ENCODE data around the gene RMC1.

- TF ChIP-seq, protein P1, sequence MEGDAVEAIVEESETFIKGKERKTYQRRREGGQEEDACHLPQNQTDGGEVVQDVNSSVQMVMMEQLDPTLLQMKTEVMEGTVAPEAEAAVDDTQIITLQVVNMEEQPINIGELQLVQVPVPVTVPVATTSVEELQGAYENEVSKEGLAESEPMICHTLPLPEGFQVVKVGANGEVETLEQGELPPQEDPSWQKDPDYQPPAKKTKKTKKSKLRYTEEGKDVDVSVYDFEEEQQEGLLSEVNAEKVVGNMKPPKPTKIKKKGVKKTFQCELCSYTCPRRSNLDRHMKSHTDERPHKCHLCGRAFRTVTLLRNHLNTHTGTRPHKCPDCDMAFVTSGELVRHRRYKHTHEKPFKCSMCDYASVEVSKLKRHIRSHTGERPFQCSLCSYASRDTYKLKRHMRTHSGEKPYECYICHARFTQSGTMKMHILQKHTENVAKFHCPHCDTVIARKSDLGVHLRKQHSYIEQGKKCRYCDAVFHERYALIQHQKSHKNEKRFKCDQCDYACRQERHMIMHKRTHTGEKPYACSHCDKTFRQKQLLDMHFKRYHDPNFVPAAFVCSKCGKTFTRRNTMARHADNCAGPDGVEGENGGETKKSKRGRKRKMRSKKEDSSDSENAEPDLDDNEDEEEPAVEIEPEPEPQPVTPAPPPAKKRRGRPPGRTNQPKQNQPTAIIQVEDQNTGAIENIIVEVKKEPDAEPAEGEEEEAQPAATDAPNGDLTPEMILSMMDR (conservative IDR thresholded peaks at IDR 0.05 in 1 of 2, IDR thresholded peaks at IDR 0.05 in 1 of 2; ENCODE audit: extremely low read depth in 1 of 2, insufficient read depth in 1 of 2, low read depth in 1 of 2, low read length in 2 of 2): no peak
- no peak for TF ChIP-seq EZH2 (IDR thresholded peaks at IDR 0.05; ENCODE audit: borderline replicate concordance, low read length)
These were observed 40.4 kb upstream of the RMC1 start for GRCh38 chr18:23462876-23463275.
